ENCODE measurements around the gene ZCCHC10. TPM values are rescaled to one million over a fixed set of nuclear protein-coding genes. Genes with fewer than 3 reads are reported as not detected.

ZCCHC10 gene
- total and polyA plus RNA-seq, 2 of the 4 experiments (the other 2 are of a cell fraction): 4.1 to 20.4 TPM

GRCh38 chr5:132998556-132998955 lies 27.8 kb downstream of the ZCCHC10 start:
- TF ChIP-seq CTCF (conservative IDR thresholded peaks at IDR 0.05; ENCODE audit: low read depth, low read length): no peak
- TF ChIP-seq MAFK (IDR thresholded peaks at IDR 0.05; ENCODE audit: low read depth, low read length): no peak
- TF ChIP-seq MXI1 (IDR thresholded peaks at IDR 0.05; ENCODE audit: borderline replicate concordance, low read depth, low read length): no peak
- no peak for TF ChIP-seq CEBPB (IDR thresholded peaks at IDR 0.05; ENCODE audit: low read depth, low read length)
- no peak for TF ChIP-seq RFX5 (IDR thresholded peaks at IDR 0.05; ENCODE audit: low read depth, low read length)
- TF ChIP-seq SMC3 (IDR thresholded peaks at IDR 0.05; ENCODE audit: low read depth, low read length): no peak
- no peak for TF ChIP-seq RCOR1 (IDR thresholded peaks at IDR 0.05; ENCODE audit: insufficient replicate concordance, low read length)
- no peak for TF ChIP-seq CHD1 (IDR thresholded peaks at IDR 0.05; ENCODE audit: low read depth, low read length)
- no peak for TF ChIP-seq POLR2A (IDR thresholded peaks at IDR 0.05; ENCODE audit: low read depth, low read length)
- TF ChIP-seq FOS (IDR thresholded peaks at IDR 0.05; ENCODE audit: low read depth, low read length): no peak
- TF ChIP-seq NFE2L2 (IDR thresholded peaks at IDR 0.05; ENCODE audit: low read depth, low read length): no peak
- no peak for TF ChIP-seq RAD21 (IDR thresholded peaks at IDR 0.05; ENCODE audit: low read length)
- TF ChIP-seq BHLHE40 (IDR thresholded peaks at IDR 0.05; ENCODE audit: low read depth, low read length): no peak
- TF ChIP-seq, protein P1, sequence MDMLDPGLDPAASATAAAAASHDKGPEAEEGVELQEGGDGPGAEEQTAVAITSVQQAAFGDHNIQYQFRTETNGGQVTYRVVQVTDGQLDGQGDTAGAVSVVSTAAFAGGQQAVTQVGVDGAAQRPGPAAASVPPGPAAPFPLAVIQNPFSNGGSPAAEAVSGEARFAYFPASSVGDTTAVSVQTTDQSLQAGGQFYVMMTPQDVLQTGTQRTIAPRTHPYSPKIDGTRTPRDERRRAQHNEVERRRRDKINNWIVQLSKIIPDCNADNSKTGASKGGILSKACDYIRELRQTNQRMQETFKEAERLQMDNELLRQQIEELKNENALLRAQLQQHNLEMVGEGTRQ (IDR thresholded peaks at IDR 0.05; ENCODE audit: low read depth, low read length): no peak
- TF ChIP-seq, protein P2, sequence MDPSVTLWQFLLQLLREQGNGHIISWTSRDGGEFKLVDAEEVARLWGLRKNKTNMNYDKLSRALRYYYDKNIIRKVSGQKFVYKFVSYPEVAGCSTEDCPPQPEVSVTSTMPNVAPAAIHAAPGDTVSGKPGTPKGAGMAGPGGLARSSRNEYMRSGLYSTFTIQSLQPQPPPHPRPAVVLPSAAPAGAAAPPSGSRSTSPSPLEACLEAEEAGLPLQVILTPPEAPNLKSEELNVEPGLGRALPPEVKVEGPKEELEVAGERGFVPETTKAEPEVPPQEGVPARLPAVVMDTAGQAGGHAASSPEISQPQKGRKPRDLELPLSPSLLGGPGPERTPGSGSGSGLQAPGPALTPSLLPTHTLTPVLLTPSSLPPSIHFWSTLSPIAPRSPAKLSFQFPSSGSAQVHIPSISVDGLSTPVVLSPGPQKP (IDR thresholded peaks at IDR 0.05; ENCODE audit: borderline replicate concordance, low read depth, low read length): no peak
- no peak for TF ChIP-seq MAZ (IDR thresholded peaks at IDR 0.05; ENCODE audit: borderline replicate concordance, low read depth, low read length)
- Histone ChIP-seq H3K23ac (ENCODE audit: low read depth, low read length) (no peak overlapping the region), H3K27ac (ENCODE audit: insufficient read depth, low read length) (no peak overlapping the region), H3K27me3 (ENCODE audit: control insufficient read depth, insufficient read depth, low read length) (no peaks in the 10 kb centered on the region), H3K4ac (ENCODE audit: low read depth, low read length) (no peak overlapping the region), H3K9me3 (ENCODE audit: control insufficient read depth, insufficient read depth, low read length) (no peaks in the 10 kb centered on the region), H3K18ac (ENCODE audit: low read depth, low read length) (no peak overlapping the region), H2AK5ac (ENCODE audit: low read depth, low read length) (no peak overlapping the region), H2BK20ac (ENCODE audit: low read depth, low read length) (no peak overlapping the region), H3K56ac (ENCODE audit: extremely low read depth, insufficient read depth, low read length) (no peak overlapping the region), H3K9ac (ENCODE audit: low read depth, low read length) (no peak overlapping the region), H2BK5ac (ENCODE audit: low read depth, low read length, poor library complexity, severe bottlenecking) (no peak overlapping the region), H2AK9ac (replicated peaks; ENCODE audit: low read depth, low read length, poor library complexity) (no peak overlapping the region), H4K20me1 (ENCODE audit: insufficient read depth, low read length) (no peaks in the 10 kb centered on the region), H2BK120ac (ENCODE audit: low read depth, low read length) (no peak overlapping the region), H3K4me1 (ENCODE audit: control insufficient read depth, insufficient read depth, low read length) (no peaks in the 10 kb centered on the region), H3K36me3 (ENCODE audit: control insufficient read depth, insufficient read depth, low read length) (peaks cover 3% of the 10 kb centered on the region; the same call in 1 of the 2 replicates), H3K4me2 (ENCODE audit: low read depth, low read length) (no peak overlapping the region), H4K5ac (ENCODE audit: low read depth, low read length) (no peak overlapping the region), H3K9me1 (ENCODE audit: insufficient read depth, low read length) (no peaks in the 10 kb centered on the region; the same call in 1 of the 2 replicates), H4K8ac (ENCODE audit: low read depth in 2 of 2, low read length in 2 of 2) (no peak overlapping the region), H3K79me1 (ENCODE audit: low read depth in 1 of 2, low read length in 2 of 2) (no peaks in the 10 kb centered on the region), H3K14ac (replicated peaks; ENCODE audit: low read depth, low read length) (no peak overlapping the region), H4K91ac (ENCODE audit: insufficient read depth, low read depth, low read length) (no peak overlapping the region), H2AFZ (replicated peaks; ENCODE audit: low read length, poor library complexity) (no peak overlapping the region), H2BK15ac (ENCODE audit: low read depth, low read length) (no peak overlapping the region), H3K4me3 (ENCODE audit: insufficient read depth, low read depth, low read length) (no peak overlapping the region)
- CTCF ChIA-PET: no interaction called here
- DNase-seq (no peak), ATAC-seq (ENCODE audit: low read depth) (no peak)
- in situ Hi-C loops (cut with MboI; ENCODE audit: low sequenced_read_pairs) (no loop called here), dilution Hi-C loops (cut with HindIII; ENCODE audit: low sequenced_read_pairs, unreplicated experiment) (no loop called here), intact Hi-C loops (cut with micrococcal nuclease) (no loop called here)
- WGBS, 2 experiments (ENCODE audit: extremely low coverage in 2 of 2, insufficient read length in 1 of 2): no CpG with 5 or more reads among the region's 2 CpGs
- no TSS peak for BruUV-seq (replicated peaks)
- POLR2A ChIA-PET (ENCODE audit: unreplicated experiment): no interaction called here
